Measurements from ENCODE around the gene RPAP3.

DNA sequence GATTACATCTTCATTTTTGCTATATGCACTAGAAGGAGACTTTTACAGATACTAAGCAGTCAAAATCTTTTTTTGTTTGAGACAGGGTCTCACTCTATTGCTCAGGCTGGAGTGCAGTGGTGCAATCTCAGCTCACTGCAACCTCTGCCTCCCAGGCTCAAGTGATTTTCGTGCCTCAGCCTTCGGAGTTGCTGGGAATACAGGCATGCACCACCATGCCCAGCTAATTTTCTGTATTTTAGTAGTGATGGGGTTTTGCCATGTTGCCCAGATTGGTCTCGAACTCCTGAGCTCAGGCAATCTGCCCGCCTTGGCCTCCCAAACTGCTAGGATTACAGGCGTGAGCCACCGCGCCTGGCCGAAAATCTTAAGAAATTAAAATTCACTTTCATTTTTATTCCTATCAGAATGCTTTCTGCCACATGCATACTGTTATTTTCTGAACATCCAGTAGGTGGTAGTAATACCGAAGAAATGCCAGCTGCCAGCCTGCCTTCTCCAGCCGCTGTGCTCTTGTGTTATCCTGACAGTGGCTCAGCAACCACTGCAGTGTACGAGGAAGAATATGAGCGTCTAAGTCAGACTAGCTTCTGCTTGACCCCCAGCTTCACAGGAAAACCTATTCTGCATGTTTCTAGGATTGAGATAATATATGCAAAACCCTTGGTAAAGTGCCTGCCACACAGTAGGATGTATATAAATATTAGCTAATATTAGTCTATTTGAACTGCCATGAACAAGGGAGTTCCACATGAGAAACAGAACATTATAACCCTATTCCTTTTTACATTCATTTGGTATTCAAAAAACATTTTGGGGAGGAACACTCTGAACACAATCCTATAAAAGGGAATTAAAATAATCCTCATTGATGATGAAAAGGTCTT is 54.2 kb downstream of the RPAP3 start:
- TF ChIP-seq, protein P1, sequence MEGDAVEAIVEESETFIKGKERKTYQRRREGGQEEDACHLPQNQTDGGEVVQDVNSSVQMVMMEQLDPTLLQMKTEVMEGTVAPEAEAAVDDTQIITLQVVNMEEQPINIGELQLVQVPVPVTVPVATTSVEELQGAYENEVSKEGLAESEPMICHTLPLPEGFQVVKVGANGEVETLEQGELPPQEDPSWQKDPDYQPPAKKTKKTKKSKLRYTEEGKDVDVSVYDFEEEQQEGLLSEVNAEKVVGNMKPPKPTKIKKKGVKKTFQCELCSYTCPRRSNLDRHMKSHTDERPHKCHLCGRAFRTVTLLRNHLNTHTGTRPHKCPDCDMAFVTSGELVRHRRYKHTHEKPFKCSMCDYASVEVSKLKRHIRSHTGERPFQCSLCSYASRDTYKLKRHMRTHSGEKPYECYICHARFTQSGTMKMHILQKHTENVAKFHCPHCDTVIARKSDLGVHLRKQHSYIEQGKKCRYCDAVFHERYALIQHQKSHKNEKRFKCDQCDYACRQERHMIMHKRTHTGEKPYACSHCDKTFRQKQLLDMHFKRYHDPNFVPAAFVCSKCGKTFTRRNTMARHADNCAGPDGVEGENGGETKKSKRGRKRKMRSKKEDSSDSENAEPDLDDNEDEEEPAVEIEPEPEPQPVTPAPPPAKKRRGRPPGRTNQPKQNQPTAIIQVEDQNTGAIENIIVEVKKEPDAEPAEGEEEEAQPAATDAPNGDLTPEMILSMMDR (IDR thresholded peaks at IDR 0.05 in 2 of 3, conservative IDR thresholded peaks at IDR 0.05 in 1 of 3; ENCODE audit: insufficient read depth in 2 of 3, low read depth in 1 of 3, low read length in 3 of 3) = peak; percentile 57 to 65 (median 59); a peak in 5 of 6 replicates
- TF ChIP-seq, protein P2, sequence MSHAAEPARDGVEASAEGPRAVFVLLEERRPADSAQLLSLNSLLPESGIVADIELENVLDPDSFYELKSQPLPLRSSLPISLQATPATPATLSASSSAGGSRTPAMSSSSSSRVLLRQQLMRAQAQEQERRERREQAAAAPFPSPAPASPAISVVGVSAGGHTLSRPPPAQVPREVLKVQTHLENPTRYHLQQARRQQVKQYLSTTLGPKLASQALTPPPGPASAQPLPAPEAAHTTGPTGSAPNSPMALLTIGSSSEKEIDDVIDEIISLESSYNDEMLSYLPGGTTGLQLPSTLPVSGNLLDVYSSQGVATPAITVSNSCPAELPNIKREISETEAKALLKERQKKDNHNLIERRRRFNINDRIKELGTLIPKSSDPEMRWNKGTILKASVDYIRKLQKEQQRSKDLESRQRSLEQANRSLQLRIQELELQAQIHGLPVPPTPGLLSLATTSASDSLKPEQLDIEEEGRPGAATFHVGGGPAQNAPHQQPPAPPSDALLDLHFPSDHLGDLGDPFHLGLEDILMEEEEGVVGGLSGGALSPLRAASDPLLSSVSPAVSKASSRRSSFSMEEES (CRISPR knock-in tag; IDR thresholded peaks at IDR 0.05) = no peak
- no peak for TF ChIP-seq ZNF584 (CRISPR knock-in tag; IDR thresholded peaks at IDR 0.05; ENCODE audit: low read depth)
- TF ChIP-seq NRF1 (conservative IDR thresholded peaks at IDR 0.05 in 1 of 2, IDR thresholded peaks at IDR 0.05 in 1 of 2) = no peak
- no peak for TF ChIP-seq FIP1L1 (IDR thresholded peaks at IDR 0.05; ENCODE audit: low read depth, low read length, poor library complexity, severe bottlenecking)
- TF ChIP-seq, protein P3, sequence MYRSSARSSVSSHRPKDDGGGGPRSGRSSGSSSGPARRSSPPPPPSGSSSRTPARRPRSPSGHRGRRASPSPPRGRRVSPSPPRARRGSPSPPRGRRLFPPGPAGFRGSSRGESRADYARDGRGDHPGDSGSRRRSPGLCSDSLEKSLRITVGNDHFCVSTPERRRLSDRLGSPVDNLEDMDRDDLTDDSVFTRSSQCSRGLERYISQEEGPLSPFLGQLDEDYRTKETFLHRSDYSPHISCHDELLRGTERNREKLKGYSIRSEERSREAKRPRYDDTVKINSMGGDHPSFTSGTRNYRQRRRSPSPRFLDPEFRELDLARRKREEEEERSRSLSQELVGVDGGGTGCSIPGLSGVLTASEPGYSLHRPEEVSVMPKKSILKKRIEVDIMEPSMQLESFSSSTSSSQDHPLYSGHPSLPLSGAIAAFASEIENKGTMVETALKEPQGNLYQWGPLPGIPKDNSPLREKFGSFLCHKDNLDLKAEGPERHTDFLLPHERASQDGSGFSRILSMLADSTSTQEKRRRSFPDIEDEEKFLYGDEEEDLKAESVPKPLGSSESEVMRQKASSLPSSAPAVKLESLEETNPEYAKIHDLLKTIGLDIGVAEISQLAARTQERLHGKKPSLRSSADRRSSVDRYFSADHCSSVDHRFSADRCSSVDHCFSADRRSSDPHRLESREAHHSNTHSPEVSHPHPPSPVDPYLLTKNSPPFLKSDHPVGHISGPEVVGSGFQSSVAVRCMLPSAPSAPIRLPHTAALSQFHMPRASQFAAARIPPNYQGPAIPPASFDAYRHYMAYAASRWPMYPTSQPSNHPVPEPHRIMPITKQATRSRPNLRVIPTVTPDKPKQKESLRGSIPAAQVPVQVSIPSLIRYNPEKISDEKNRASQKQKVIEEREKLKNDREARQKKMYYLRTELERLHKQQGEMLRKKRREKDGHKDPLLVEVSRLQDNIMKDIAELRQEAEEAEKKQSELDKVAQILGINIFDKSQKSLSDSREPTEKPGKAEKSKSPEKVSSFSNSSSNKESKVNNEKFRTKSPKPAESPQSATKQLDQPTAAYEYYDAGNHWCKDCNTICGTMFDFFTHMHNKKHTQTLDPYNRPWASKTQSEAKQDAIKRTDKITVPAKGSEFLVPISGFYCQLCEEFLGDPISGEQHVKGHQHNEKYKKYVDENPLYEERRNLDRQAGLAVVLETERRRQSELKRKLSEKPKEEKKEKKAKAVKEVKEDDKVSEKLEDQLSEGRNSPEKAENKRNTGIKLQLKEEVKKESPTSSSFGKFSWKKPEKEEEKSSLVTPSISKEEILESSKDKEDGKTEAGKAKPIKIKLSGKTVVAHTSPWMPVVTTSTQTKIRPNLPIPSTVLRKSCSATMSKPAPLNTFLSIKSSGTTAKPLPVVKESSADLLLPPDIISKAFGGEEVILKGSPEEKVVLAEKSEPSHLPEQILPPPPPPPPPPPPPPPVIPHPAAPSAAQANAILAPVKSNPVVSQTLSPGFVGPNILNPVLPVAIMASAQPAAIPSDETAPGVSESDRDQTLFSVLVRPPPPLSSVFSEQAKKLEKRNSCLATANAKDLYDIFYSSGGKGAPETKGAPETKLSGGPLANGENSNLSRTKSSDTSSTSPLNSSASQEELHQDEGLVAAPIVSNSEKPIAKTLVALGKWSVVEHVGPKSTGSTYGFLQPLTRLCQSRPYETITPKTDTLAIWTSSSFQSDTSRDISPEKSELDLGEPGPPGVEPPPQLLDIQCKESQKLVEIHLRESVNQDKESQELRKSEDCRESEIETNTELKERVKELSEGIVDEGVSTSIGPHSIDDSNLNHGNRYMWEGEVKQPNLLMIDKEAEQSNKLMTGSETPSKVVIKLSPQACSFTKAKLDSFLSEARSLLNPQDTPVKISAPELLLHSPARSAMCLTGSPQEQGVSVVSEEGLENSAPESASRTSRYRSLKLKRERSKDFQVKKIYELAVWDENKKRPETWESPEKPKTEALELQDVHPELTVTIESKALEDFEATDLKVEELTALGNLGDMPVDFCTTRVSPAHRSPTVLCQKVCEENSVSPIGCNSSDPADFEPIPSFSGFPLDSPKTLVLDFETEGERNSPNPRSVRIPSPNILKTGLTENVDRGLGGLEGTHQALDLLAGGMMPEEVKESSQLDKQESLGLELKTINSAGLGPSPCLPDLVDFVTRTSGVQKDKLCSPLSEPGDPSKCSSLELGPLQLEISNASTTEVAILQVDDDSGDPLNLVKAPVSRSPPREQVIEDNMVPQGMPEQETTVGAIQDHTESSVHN (IDR thresholded peaks at IDR 0.05; ENCODE audit: borderline replicate concordance in 1 of 2, low read depth in 1 of 2) = no peak
- TF ChIP-seq, protein P4, sequence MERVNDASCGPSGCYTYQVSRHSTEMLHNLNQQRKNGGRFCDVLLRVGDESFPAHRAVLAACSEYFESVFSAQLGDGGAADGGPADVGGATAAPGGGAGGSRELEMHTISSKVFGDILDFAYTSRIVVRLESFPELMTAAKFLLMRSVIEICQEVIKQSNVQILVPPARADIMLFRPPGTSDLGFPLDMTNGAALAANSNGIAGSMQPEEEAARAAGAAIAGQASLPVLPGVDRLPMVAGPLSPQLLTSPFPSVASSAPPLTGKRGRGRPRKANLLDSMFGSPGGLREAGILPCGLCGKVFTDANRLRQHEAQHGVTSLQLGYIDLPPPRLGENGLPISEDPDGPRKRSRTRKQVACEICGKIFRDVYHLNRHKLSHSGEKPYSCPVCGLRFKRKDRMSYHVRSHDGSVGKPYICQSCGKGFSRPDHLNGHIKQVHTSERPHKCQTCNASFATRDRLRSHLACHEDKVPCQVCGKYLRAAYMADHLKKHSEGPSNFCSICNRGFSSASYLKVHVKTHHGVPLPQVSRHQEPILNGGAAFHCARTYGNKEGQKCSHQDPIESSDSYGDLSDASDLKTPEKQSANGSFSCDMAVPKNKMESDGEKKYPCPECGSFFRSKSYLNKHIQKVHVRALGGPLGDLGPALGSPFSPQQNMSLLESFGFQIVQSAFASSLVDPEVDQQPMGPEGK (CRISPR knock-in tag; IDR thresholded peaks at IDR 0.05; ENCODE audit: borderline replicate concordance) = no peak
- no peak for TF ChIP-seq HSF4 (CRISPR knock-in tag; IDR thresholded peaks at IDR 0.05; ENCODE audit: borderline replicate concordance)
- TF ChIP-seq POLR2AphosphoS5 (IDR thresholded peaks at IDR 0.05; ENCODE audit: control insufficient read depth, insufficient read depth, low read depth, low read length) = no peak
- TF ChIP-seq TCF7 (IDR thresholded peaks at IDR 0.05; ENCODE audit: borderline replicate concordance) = no peak

Data from K562 (cell line).